Measurements from ENCODE around the gene PAX2.
"Not testable (repeated sequence)": the region's sequence is repeated elsewhere in the genome, so short reads cannot be mapped to it uniquely, and the experiment has no call there.

DNA sequence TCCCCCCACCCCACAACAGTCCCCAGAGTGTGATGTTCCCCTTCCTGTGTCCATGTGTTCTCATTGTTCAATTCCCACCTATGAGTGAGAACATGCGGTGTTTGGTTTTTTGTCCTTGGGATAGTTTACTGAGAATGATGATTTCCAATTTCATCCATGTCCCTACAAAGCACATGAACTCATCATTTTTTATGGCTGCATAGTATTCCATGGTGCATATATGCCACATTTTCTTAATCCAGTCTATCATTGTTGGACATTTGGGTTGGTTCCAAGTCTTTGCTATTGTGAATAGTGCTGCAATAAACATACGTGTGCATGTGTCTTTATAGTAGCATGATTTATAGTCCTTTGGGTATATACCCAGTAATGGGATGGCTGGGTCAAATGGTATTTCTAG, 43.7 kb upstream of the PAX2 start:
- TF ChIP-seq POLR2A (IDR thresholded peaks at IDR 0.05): not testable (repeated sequence)
- TF ChIP-seq, protein P1, sequence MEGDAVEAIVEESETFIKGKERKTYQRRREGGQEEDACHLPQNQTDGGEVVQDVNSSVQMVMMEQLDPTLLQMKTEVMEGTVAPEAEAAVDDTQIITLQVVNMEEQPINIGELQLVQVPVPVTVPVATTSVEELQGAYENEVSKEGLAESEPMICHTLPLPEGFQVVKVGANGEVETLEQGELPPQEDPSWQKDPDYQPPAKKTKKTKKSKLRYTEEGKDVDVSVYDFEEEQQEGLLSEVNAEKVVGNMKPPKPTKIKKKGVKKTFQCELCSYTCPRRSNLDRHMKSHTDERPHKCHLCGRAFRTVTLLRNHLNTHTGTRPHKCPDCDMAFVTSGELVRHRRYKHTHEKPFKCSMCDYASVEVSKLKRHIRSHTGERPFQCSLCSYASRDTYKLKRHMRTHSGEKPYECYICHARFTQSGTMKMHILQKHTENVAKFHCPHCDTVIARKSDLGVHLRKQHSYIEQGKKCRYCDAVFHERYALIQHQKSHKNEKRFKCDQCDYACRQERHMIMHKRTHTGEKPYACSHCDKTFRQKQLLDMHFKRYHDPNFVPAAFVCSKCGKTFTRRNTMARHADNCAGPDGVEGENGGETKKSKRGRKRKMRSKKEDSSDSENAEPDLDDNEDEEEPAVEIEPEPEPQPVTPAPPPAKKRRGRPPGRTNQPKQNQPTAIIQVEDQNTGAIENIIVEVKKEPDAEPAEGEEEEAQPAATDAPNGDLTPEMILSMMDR (IDR thresholded peaks at IDR 0.05): not testable (repeated sequence)
